Thyroid gland (tissue), 4 donors: ENCODE data around the gene JSRP1.

Experiments
- POLR2A ChIP-seq, 2 donors: fragments of 450-650 bp; IDR thresholded peaks; one replicate each; pipeline ENCODE4 v1.6.1; 2017; ENCODE audit warnings: antibody characterized with exemption in 2 of 2, mild to moderate bottlenecking in 2 of 2, moderate library complexity in 1 of 2
- TF ChIP-seq, protein P1 (sequence below), 6 experiments: fragments of 200-600 bp in 3 of 6; fragments of 450-650 bp in 3 of 6; sonication (generic) in 3 of 6; IDR thresholded peaks; one replicate each; pipeline ENCODE4 v1.5.1; 2016 to 2019; ENCODE audit warnings: antibody characterized with exemption in 6 of 6, mild to moderate bottlenecking in 2 of 6, inconsistent platforms in 1 of 6, moderate library complexity in 1 of 6

DNA sequence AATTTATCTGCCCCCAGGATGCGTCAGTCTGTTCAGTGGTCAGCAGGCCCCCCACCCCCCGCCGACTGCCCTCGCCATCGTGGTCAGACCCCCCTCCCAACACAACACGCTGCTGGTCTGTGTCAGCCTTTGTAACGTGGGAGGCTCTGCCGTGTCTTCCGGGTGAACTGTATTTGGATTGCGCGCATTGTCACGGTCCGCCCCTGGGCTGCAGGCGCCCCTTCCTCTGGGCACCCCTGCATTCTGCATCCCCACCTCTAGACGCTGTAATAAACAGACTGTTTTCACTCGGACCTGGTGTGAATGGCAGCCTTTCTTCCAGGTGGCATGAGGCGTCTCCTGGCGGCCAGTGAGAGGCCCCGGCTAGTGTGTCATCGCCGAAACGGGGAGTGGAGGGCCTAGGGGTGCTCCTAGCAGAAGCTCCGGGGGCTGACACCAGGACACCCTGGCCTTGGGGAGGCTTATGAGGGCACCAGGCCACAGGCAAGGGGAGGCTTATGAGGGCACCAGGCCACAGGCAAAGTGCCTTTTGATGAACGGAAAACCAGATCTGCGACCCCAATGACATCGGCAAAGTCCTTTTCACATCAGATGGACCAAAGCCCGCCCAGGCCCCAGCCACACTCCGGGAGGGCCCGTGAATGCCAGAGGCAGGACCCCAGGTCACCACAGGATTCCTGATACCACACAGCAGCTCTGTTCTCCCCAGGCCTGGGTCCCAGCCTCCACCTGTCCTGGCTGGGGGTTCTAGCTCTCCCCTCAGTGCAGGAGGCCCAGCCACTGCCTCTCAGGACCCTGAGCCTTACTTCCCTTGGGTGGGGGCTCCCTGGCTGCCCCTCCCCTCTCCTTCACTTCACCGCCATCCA lies 23.7 kb downstream of the JSRP1 start:
- TF ChIP-seq POLR2A (IDR thresholded peaks at IDR 0.05): no peak
- TF ChIP-seq, protein P1, sequence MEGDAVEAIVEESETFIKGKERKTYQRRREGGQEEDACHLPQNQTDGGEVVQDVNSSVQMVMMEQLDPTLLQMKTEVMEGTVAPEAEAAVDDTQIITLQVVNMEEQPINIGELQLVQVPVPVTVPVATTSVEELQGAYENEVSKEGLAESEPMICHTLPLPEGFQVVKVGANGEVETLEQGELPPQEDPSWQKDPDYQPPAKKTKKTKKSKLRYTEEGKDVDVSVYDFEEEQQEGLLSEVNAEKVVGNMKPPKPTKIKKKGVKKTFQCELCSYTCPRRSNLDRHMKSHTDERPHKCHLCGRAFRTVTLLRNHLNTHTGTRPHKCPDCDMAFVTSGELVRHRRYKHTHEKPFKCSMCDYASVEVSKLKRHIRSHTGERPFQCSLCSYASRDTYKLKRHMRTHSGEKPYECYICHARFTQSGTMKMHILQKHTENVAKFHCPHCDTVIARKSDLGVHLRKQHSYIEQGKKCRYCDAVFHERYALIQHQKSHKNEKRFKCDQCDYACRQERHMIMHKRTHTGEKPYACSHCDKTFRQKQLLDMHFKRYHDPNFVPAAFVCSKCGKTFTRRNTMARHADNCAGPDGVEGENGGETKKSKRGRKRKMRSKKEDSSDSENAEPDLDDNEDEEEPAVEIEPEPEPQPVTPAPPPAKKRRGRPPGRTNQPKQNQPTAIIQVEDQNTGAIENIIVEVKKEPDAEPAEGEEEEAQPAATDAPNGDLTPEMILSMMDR (IDR thresholded peaks at IDR 0.05): no peak
